GM12891 (cell line): Measurements from ENCODE around the gene BIVM.

Experiments used
- PAX5 ChIP-seq: IDR thresholded peaks from 2 replicates; pipeline ENCODE4 v1.6.1; 2011; ENCODE audit warnings: low read length, moderate library complexity, mild to moderate bottlenecking; ENCODE audit not compliant: insufficient read depth, severe bottlenecking
- POLR2A ChIP-seq: IDR thresholded peaks from 2 replicates; pipeline ENCODE4 v1.6.1; 2011; ENCODE audit warnings: low read depth, low read length, control low read depth
- POLR2AphosphoS5 ChIP-seq: IDR thresholded peaks from 2 replicates; pipeline ENCODE4 v1.6.1; 2011; ENCODE audit warnings: low read depth, low read length, control low read depth
- POU2F2 ChIP-seq: IDR thresholded peaks from 2 replicates; pipeline ENCODE4 v1.6.1; 2011; ENCODE audit warnings: low read depth, mild to moderate bottlenecking, control low read depth, low read length, moderate library complexity
- SPI1 ChIP-seq: IDR thresholded peaks from 2 replicates; pipeline ENCODE4 v1.6.1; 2011; ENCODE audit warnings: low read depth, low read length, control low read depth
- TAF1 ChIP-seq: IDR thresholded peaks from 2 replicates; pipeline ENCODE4 v1.6.1; 2011; ENCODE audit warnings: low read depth, low read length, control low read depth

GRCh38 chr13:102763741-102764140 lies 35.2 kb upstream of the BIVM start:
- TF ChIP-seq POLR2A (no peak), TAF1 (no peak), POLR2AphosphoS5 (no peak), PAX5 (no peak), POU2F2 (no peak), SPI1 (no peak)
